Measurements from ENCODE around the gene TRPC1.

Gene TRPC1

GRCh38 chr3:142754494-142754893, 30.7 kb downstream of the TRPC1 start:
- no peak for DNase-seq (ENCODE audit: low read depth)

GRCh38 chr3:142768338-142768737, 44.5 kb downstream of the TRPC1 start:
- DNase-seq (ENCODE audit: low read depth), result no peak

- DNase-seq (ENCODE audit: low read depth), result no peak
Measured at GRCh38 chr3:142777927-142778326, 54.1 kb downstream of the TRPC1 start.

DNA sequence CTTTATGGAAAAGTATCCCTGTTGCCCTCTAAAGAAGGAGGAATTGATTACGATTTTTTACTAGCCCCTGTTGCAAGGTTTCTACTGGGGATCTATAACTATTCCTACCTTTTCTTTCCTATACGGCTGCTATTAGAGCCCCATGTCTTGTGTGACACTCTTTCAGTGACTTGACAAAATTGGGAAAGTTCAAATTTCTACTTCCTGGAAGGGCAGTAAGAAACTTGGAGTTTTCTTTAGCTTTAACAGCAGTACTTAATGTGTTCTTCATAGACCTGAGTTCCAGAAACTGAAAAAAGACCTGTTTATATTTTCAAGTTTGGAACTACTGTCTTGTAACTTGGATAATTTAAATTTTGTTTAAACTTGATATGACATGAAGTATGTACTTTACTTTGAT, 54.7 kb downstream of the TRPC1 start:
- no peak for DNase-seq (ENCODE audit: low read depth)

- DNase-seq (ENCODE audit: low read depth), result no peak
Measured at GRCh38 chr3:142779591-142779990, 55.8 kb downstream of the TRPC1 start.

DNA sequence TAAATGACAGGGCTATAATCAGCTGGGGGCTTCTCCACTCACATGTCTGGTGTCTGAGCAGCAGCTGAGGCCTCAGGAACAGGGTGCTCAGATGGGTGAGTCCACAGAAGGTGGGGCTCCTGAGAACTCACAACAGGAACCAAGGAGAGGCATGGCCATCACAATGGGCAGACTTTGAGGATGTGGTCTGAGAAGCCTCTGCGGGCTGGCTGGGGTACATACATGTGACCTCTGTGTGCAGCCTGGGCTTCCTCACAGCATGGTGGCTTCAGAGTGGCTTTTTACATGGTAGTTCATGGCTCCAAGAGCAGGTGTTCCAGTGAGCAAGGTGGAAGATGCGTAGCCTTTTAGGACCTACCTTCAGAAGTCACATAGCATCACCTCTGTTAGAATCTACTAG, 58.8 kb downstream of the TRPC1 start:
- DNase-seq (ENCODE audit: low read depth), result no peak

DNA sequence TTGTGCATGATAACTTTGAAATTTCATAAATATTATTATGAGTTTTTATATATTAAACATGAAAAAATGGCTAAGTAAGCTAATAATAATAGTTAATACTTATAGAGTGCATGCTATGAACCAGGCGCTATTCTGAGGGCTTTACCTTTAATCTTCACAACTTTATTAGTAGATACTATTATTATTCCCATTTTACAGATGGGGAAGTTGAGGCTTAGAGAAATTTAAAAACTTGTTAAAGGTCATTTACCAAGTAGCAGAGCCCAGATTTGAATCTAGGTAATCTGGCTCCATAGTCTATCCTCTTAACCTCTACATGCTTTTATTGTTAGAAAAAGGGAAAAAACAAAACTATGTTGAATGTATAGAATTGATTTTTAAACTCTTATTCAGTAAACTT, 60.4 kb downstream of the TRPC1 start:
- DNase-seq (ENCODE audit: low read depth), result no peak

DNA sequence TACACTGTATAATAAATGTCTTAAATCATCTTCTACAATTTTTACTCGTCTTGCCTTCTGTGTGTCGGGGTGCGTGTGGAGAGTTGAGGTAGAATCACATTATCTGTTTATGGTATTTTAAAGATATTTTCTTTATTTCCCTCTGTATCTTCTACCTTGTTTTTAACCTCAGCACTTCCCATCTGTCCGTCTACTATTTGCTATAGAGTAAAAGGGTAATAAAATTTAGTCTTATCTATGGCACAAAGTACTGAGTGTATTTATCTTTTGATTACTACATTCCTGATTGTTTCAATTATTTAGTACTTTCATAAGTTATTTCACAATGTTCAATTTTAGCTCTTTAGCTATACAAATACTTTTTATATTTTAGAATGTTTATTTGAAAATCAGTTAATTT, 62.2 kb downstream of the TRPC1 start:
- DNase-seq (ENCODE audit: low read depth), result no peak

GRCh38 chr3:142787719-142788118, 63.9 kb downstream of the TRPC1 start:
- DNase-seq (ENCODE audit: low read depth), result no peak

DNA sequence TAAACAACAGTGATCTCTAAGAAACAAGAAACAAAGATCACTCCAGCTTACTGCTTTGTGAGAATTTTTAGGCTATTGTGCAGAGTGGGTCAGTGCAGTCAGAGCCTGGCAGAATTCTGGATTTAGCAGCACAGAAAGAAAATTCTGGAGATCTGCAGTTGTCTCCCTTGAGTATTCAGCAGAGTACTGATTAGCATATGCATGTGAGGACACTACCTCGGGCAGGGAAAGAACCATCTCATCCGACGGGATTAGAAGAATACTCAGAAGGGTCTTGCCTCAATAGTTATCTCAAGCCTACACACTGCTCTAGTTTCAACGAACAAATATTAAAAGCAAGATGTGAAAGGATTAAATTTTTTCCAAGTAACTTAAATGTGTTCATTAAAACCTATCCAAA, 70.7 kb downstream of the TRPC1 start:
- DNase-seq (ENCODE audit: low read depth), result no peak

- no peak for DNase-seq (ENCODE audit: low read depth)
Measured at GRCh38 chr3:142795332-142795731, 71.5 kb downstream of the TRPC1 start.

DNA sequence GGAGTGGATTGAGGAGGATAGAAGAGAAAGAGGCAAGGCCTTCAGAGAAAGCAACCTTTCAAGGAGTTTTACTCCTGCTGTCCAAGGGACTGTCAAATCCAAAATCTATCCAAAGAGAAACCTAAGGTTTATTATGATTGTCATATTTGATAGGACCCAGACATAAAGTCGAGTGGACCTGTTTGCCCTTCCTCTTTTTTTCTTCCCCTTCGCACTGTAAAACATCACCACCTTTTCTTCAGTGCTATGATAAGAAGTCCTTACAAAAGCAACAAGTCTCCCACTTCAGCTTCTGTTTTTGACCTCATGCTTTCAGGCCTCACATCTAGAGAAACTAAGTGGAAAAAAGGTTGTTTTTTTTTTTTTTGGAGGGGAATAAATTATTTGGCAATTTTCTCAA, 73.0 kb downstream of the TRPC1 start:
- no peak for DNase-seq (ENCODE audit: low read depth)

DNA sequence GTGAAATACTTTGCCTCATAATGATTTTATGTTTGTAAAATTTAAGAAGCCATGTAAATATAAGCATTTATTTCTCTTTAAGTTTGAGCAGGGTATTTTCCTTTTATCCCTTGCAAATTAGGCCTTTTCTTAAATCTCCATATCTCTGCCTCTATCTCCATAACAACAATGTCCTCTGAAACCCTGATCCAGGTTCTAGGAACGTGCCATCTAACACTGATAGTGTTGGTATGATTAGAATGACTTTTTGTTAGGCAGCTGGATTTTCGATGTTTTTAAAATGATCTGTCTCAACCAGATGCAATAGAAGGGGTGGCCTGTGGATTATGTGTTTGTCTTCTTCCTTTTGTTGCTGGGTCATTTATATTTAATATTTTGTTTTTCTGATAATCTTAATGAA, 77.9 kb downstream of the TRPC1 start:
- no peak for DNase-seq (ENCODE audit: low read depth)

GRCh38 chr3:142802891-142803290, 79.1 kb downstream of the TRPC1 start:
- DNase-seq (ENCODE audit: low read depth), result no peak

GRCh38 chr3:142808103-142808917, 84.5 kb downstream of the TRPC1 start:
- DNase-seq (ENCODE audit: low read depth), result no peak

DNA sequence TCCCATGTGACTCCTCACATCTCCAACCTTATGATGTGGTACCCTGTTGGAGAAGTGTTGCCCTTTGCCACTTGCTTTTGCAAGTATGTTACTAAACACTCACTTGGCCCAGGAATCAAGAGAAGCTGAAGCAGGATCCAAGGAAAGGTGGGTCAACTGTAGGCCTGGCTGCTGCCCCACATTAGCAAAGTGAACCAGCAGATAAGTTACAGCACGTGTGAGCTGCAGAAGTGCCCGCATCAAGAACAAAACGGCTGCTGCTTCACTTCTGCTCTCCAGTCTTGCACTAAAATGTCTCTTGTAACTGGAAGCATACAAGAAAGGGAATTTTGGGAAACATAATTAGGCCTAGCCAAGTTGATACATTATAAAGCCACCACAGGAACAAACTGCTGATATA, 85.4 kb downstream of the TRPC1 start:
- no peak for DNase-seq (ENCODE audit: low read depth)

DNA sequence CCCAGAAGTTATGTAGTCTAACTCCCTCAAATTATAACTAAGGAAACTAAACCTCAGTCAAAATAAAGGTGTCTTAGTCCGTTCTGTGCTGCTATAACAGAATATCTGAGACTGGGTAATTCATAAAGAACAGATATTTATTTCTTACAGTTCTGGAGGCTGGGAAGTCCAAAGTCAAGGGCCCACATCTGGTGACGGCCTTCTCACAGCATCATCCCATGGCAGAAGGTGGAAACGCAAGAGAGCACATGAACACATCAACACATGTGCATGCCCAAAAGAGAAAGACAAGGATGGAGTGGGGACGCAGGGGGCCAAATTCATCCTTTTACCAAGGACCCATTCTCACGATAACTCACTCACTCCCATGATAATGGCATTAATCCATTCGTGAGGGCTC, 92.0 kb downstream of the TRPC1 start:
- no peak for DNase-seq (ENCODE audit: low read depth)

GRCh38 chr3:142817356-142817755, 93.5 kb downstream of the TRPC1 start:
- DNase-seq (ENCODE audit: low read depth), result no peak

GRCh38 chr3:142817897-142818296, 94.1 kb downstream of the TRPC1 start:
- no peak for DNase-seq (ENCODE audit: low read depth)

DNA sequence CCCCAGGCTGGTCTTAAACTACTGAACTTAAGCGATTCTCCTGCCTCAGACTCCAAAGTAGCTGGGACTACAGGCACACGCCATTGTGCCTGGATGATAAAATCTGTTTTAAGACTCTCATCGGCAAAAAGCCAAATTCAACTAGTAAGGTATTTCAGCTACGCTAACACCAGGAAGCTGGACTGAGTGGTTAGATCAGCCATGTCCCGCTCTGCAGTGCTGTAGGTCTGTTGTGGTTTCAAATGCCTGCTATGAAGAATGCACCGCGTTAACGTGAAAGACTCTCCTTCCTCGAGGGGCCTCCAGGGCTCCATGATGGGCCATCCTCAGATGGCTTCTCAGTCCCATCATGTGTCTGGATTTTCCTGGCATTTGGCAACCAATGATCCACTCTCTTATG, 94.8 kb downstream of the TRPC1 start:
- no peak for DNase-seq (ENCODE audit: low read depth)

DNA sequence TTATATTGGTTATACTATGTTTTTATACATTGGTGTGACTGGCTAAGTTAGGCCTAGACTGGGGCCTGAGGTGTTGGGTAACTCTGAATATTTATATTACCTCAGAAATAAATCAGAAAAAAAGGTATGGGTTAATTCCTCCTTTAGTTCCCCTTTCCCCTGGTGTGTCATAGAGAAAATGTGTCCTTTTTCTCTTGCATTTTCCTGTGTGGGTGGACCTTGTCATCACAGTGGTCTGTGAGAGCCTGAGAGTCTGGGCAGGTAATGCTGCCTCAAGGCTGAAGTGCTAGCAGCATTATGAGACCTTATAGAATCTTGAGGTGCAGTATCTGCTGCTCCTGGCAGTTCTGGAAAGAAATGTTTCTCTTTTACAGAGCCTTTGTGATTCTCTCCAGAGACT, 95.3 kb downstream of the TRPC1 start:
- no peak for DNase-seq (ENCODE audit: low read depth)

DNA sequence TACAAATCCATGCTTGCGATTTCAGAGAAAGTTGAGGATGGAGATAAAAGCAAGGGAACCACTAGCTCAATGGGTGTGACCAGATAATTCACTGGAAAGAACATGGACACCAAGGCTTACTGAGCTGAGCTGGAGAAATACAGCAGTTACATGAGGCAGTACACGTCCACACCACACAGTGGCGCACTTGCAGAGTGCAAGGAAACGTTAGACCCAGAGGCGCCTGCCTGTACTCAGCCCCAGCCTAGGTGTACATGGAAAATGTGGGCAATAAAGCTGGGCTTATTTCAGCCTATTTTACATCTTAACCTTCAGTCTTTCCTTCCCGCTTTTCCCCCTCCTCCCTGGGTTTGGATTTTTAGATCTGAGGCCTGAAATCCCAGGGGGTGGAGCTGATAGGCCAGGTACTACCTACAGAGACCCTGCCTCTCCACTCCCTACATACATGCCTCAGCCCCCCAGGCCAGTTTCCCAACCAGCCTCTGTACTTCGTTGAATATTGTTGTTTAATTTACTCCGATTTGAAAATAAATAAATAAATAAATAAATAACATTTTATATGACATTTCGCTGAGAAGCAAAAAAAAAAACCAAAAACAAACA, 105.0 kb downstream of the TRPC1 start:
- peak; percentile 43 for DNase-seq (ENCODE audit: low read depth)

GRCh38 chr3:142837526-142837925, 113.7 kb downstream of the TRPC1 start:
- DNase-seq (ENCODE audit: low read depth), result no peak

- DNase-seq (ENCODE audit: low read depth), result no peak
Measured at GRCh38 chr3:142839831-142840230, 116.0 kb downstream of the TRPC1 start.
